Measurements from ENCODE around the gene ITGA1.

- TF ChIP-seq CTCF (IDR thresholded peaks at IDR 0.05; ENCODE audit: low read depth, low read length): no peak
- no peak for TF ChIP-seq EZH2phosphoT487 (IDR thresholded peaks at IDR 0.05; ENCODE audit: low read depth)
Observed at GRCh38 chr5:52952483-52952882, 164.8 kb downstream of the ITGA1 start.
